ENCODE results near the gene PLA1A. TPM values are rescaled to one million over a fixed set of nuclear protein-coding genes. Genes with fewer than 3 reads are reported as not detected.

PLA1A gene
- polyA plus RNA-seq, 1 of the 3 experiments (the other 2 are of a cell fraction) = not detected

GRCh38 chr3:119649761-119650160 is 52.1 kb downstream of the PLA1A start:
- Histone ChIP-seq H3K79me2 (ENCODE audit: insufficient read depth) (no peaks in the 10 kb centered on the region), H3K36me3 (replicated peaks in 1 of 2; ENCODE audit: control insufficient read depth in 1 of 2, insufficient read depth in 2 of 2, low read length in 1 of 2) (peaks cover 0 to 4% of the 10 kb centered on the region in 2 experiments), H3K4me3 (ENCODE audit: low read depth in 2 of 2, low read length in 1 of 2) (no peak overlapping the region), H3K9me2 (no peaks in the 10 kb centered on the region), H4K20me1 (ENCODE audit: insufficient read depth) (no peaks in the 10 kb centered on the region), H3K4me1 (ENCODE audit: control insufficient read depth in 1 of 2, insufficient read depth in 2 of 2, low read depth in 1 of 2, low read length in 1 of 2) (peaks cover 0 to 7% of the 10 kb centered on the region in 2 experiments; a peak in 2 of 4 replicates), H2AFZ (ENCODE audit: low read depth) (no peak overlapping the region), H3K27me3 (ENCODE audit: insufficient read depth) (no peaks in the 10 kb centered on the region), H3F3A (replicated peaks; ENCODE audit: insufficient read depth) (no peaks in the 10 kb centered on the region), H3K9ac (no peak overlapping the region), H3K4me2 (no peak overlapping the region), H3K27ac (ENCODE audit: low read depth in 2 of 2, low read length in 1 of 2) (peak overlapping the region in 1 of 2 experiments; percentile 11; a peak in 1 of 4 replicates), H3K9me3 (no peaks in the 10 kb centered on the region)
- 38% methylated on average over 3 of the region's 3 CpGs for WGBS (ENCODE audit: low lambda C conversion rate)
- TF ChIP-seq MXI1 (IDR thresholded peaks at IDR 0.05; ENCODE audit: low read depth, low read length) (no peak), ZBTB33 (IDR thresholded peaks at IDR 0.05; ENCODE audit: borderline replicate concordance, low read depth) (no peak), ELF1 (IDR thresholded peaks at IDR 0.05) (no peak), MAX (IDR thresholded peaks at IDR 0.05; ENCODE audit: low read depth) (no peak), CTCF (IDR thresholded peaks at IDR 0.05) (no peak), IRF3 (IDR thresholded peaks at IDR 0.05; ENCODE audit: low read depth, low read length) (no peak), TAF1 (IDR thresholded peaks at IDR 0.05; ENCODE audit: borderline replicate concordance, low read depth, low read length) (no peak), RFX5 (IDR thresholded peaks at IDR 0.05; ENCODE audit: low read length) (no peak), REST (IDR thresholded peaks at IDR 0.05; ENCODE audit: low read depth, low read length) (no peak), TEAD4 (IDR thresholded peaks at IDR 0.05; ENCODE audit: borderline replicate concordance, insufficient read depth) (no peak), EZH2phosphoT487 (IDR thresholded peaks at IDR 0.05; ENCODE audit: borderline replicate concordance, low read depth) (no peak), EP300 (IDR thresholded peaks at IDR 0.05; ENCODE audit: borderline replicate concordance in 1 of 2, low read depth in 1 of 2, low read length in 1 of 2) (no peak), USF1 (IDR thresholded peaks at IDR 0.05; ENCODE audit: borderline replicate concordance, low read depth) (no peak), CHD2 (IDR thresholded peaks at IDR 0.05; ENCODE audit: low read length, partially characterized antibody) (no peak), YY1 (IDR thresholded peaks at IDR 0.05; ENCODE audit: low read depth) (no peak), GABPA (IDR thresholded peaks at IDR 0.05; ENCODE audit: low read depth) (no peak), PBX3 (IDR thresholded peaks at IDR 0.05) (no peak), FOSL2 (IDR thresholded peaks at IDR 0.05; ENCODE audit: borderline replicate concordance, low read depth) (no peak), SIN3A (IDR thresholded peaks at IDR 0.05; ENCODE audit: borderline replicate concordance, low read depth, low read length) (no peak), USF2 (IDR thresholded peaks at IDR 0.05; ENCODE audit: borderline replicate concordance, low read depth, low read length) (no peak)
- CTCF ChIA-PET = interaction anchor here (1.1 to 1.8 kb wide), 4 partner anchors 9 to 151 kb away, joined by 3 to 4 read pairs (median 4); no protein-coding TSS in a partner anchor
- DNase-seq = no peak
- POLR2A ChIA-PET = interaction anchor here (1.3 kb wide), 1 partner anchor 13 kb away, joined by 3 read pairs; no protein-coding TSS in a partner anchor
